Esophagus muscularis mucosa (tissue), 4 donors: Measurements from ENCODE around the gene ARHGAP8. TPM values are rescaled to one million over a fixed set of nuclear protein-coding genes. Genes with fewer than 3 reads are reported as not detected.

Source experiments
- DNase-seq: peaks from one replicate; pipeline ENCODE4 v3.0.0-alpha.2; 2017; ENCODE audit errors: extremely low spot score
- H3K27ac ChIP-seq, 4 donors: fragments of 200-600 bp; sonication (generic); replicated peaks in 1 of 4; 1 replicate in 3 of 4; 2 replicates in 1 of 4; pipeline ENCODE4 v1.5.1; 2016 to 2019; ENCODE audit warnings: mild to moderate bottlenecking in 1 of 4
- H3K27me3 ChIP-seq, 4 donors: fragments of 200-600 bp; sonication (generic); one replicate each; pipeline versions ENCODE4 v1.5.1 to v1.6.0; 2016 to 2019
- H3K36me3 ChIP-seq, 4 donors: fragments of 200-600 bp; sonication (generic); one replicate each; pipeline ENCODE4 v1.5.1; 2016 to 2019
- H3K4me1 ChIP-seq, 4 donors: fragments of 200-600 bp; sonication (generic); one replicate each; pipeline ENCODE4 v1.5.1; 2016 to 2019
- H3K4me3 ChIP-seq, 4 donors: fragments of 200-600 bp; sonication (generic); 1 replicate in 2 of 4; 2 replicates in 2 of 4; pipeline ENCODE4 v1.5.1; 2016 to 2019; ENCODE audit warnings: mild to moderate bottlenecking in 4 of 4, moderate library complexity in 1 of 4
- H3K9me3 ChIP-seq, 4 donors: fragments of 200-600 bp; sonication (generic); 1 replicate in 3 of 4; 2 replicates in 1 of 4; pipeline ENCODE4 v1.5.1; 2016 to 2019
- EP300 ChIP-seq: sonication (generic); formaldehyde crosslinking; IDR thresholded peaks from one replicate; pipeline ENCODE4 v1.6.1; 2017; ENCODE audit warnings: antibody characterized with exemption
- POLR2A ChIP-seq: fragments of 450-650 bp; IDR thresholded peaks from one replicate; pipeline ENCODE4 v1.6.1; 2017; ENCODE audit warnings: antibody characterized with exemption, moderate library complexity, mild to moderate bottlenecking, low read depth
- POLR2AphosphoS5 ChIP-seq, 2 donors: sonication (generic); formaldehyde crosslinking; IDR thresholded peaks; one replicate each; pipeline ENCODE4 v1.6.1; 2017; ENCODE audit warnings: antibody characterized with exemption in 2 of 2
- WGBS: methylation state at CpG from one replicate; pipeline ENCODE4 v1.1.5; 2018; 5-methylcytosine and 5-hydroxymethylcytosine counted together
- intact Hi-C: fragments of 100-400 bp; cut with DNase I; formaldehyde crosslinking; loops from one replicate; pipeline ENCODE4 v1.15.1; 2023
- total RNA-seq, 4 donors: library from RNA; depleted of rRNA; stranded (reverse); fragments of >200 nt; gene quantifications; one replicate each; pipeline versions ENCODE4 v1.1.0 to v1.2.1, GENCODE V29; 2016
- TF ChIP-seq, protein P1 (sequence below), 3 experiments: fragments of 200-600 bp in 2 of 3; fragments of 450-650 bp in 1 of 3; sonication (generic) in 2 of 3; IDR thresholded peaks; one replicate each; pipeline ENCODE4 v1.5.1; 2017 to 2019; ENCODE audit warnings: antibody characterized with exemption in 3 of 3, mild to moderate bottlenecking in 2 of 3, moderate library complexity in 1 of 3

The ARHGAP8 gene
- total RNA-seq, 4 donors from 2014 or later: 0.33 to 0.58 TPM; not detected in 2

GRCh38 chr22:44871782-44872181 lies 119.4 kb downstream of the ARHGAP8 start:
- Histone ChIP-seq H3K36me3 (no peaks in the 10 kb centered on the region), H3K27ac (no peak overlapping the region), H3K4me1 (no peaks in the 10 kb centered on the region), H3K9me3 (peaks cover 0 to 13% (median 9%) of the 10 kb centered on the region in 4 donors), H3K27me3 (no peaks in the 10 kb centered on the region), H3K4me3 (no peak overlapping the region)
- intact Hi-C loops: no loop called here
- no peak for DNase-seq
- TF ChIP-seq, protein P1, sequence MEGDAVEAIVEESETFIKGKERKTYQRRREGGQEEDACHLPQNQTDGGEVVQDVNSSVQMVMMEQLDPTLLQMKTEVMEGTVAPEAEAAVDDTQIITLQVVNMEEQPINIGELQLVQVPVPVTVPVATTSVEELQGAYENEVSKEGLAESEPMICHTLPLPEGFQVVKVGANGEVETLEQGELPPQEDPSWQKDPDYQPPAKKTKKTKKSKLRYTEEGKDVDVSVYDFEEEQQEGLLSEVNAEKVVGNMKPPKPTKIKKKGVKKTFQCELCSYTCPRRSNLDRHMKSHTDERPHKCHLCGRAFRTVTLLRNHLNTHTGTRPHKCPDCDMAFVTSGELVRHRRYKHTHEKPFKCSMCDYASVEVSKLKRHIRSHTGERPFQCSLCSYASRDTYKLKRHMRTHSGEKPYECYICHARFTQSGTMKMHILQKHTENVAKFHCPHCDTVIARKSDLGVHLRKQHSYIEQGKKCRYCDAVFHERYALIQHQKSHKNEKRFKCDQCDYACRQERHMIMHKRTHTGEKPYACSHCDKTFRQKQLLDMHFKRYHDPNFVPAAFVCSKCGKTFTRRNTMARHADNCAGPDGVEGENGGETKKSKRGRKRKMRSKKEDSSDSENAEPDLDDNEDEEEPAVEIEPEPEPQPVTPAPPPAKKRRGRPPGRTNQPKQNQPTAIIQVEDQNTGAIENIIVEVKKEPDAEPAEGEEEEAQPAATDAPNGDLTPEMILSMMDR (IDR thresholded peaks at IDR 0.05): no peak
- TF ChIP-seq POLR2A (no peak), EP300 (no peak), POLR2AphosphoS5 (IDR thresholded peaks at IDR 0.05) (no peak)
- 96% methylated on average over 3 of the region's 3 CpGs for WGBS

- peaks cover 0 to 21% (median 12%) of the 10 kb centered on the region in 4 donors for H3K9me3 ChIP-seq
- no peaks in the 10 kb centered on the region for H3K4me1 ChIP-seq
- H3K4me3 ChIP-seq: no peak overlapping the region
- DNase-seq: no peak
- intact Hi-C loops: no loop called here
- no peak for TF ChIP-seq POLR2A
- no peak for TF ChIP-seq POLR2AphosphoS5 (IDR thresholded peaks at IDR 0.05)
- no peak for TF ChIP-seq EP300
- TF ChIP-seq, protein P1 (IDR thresholded peaks at IDR 0.05): no peak
- no peak overlapping the region for H3K27ac ChIP-seq
- H3K27me3 ChIP-seq: no peaks in the 10 kb centered on the region
- 92% methylated on average over 4 of the region's 4 CpGs for WGBS
- no peaks in the 10 kb centered on the region for H3K36me3 ChIP-seq
Measured at GRCh38 chr22:44876921-44877320, 124.5 kb downstream of the ARHGAP8 start.

DNA sequence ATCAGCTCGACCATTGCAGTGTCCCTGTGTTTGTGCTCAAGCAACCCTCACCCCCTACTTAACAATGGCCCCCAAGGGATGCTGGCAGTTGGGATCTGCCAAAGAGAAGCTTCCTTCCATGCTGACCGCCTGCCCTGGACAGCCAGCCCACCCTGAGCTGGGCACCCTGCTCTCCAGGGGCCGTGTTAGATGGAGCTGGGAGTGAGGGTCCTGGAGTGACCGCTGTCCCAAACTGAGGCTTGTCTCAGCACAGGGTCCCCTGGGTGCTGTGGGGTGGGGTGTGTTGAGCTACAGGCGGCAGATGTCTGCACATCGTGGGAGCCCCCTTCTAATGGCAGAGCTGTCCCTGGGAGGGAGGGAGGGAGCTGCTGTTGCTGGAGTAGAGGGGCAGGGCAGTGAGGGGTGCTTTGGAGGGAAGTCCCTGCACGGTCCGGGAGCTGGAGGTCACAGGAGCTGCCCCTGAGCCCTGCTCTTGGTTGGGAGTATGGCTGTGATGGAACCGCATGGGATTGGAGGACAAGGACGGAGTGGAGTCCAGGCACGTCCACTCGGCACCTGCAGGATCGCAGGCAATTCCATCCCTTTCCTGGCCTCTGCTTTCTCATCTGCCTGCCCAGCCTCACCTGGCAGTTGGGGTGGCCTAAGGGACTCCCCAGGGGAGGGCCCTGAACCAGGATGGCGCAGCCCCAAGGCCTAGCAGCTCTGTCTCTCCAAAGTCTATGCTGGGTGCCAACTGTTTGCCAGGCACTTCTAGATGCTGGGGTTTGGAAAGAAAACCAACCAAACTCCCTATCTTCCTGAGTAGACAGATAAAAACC lies 126.3 kb downstream of the ARHGAP8 start:
- intact Hi-C loops: no loop called here
- H3K9me3 ChIP-seq: peaks cover 0 to 18% (median 11%) of the 10 kb centered on the region in 4 donors
- peaks cover 0 to 11% (median 3%) of the 10 kb centered on the region in 4 donors for H3K36me3 ChIP-seq
- DNase-seq: no peak
- no peak overlapping the region for H3K4me3 ChIP-seq
- TF ChIP-seq, protein P1 (IDR thresholded peaks at IDR 0.05): no peak
- TF ChIP-seq POLR2A: no peak
- no peak for TF ChIP-seq POLR2AphosphoS5 (IDR thresholded peaks at IDR 0.05)
- no peak for TF ChIP-seq EP300
- H3K27ac ChIP-seq: no peak overlapping the region
- 81% methylated on average over 5 of the region's 14 CpGs for WGBS
- no peaks in the 10 kb centered on the region for H3K4me1 ChIP-seq
- H3K27me3 ChIP-seq: no peaks in the 10 kb centered on the region

GRCh38 chr22:44879301-44879680 lies 126.9 kb downstream of the ARHGAP8 start:
- Histone ChIP-seq H3K36me3 (peaks cover 0 to 11% (median 3%) of the 10 kb centered on the region in 4 donors), H3K4me1 (no peaks in the 10 kb centered on the region), H3K27ac (no peak overlapping the region), H3K9me3 (peaks cover 0 to 18% (median 11%) of the 10 kb centered on the region in 4 donors), H3K27me3 (no peaks in the 10 kb centered on the region), H3K4me3 (no peak overlapping the region)
- TF ChIP-seq, protein P1 (IDR thresholded peaks at IDR 0.05): no peak
- TF ChIP-seq EP300 (no peak), POLR2AphosphoS5 (IDR thresholded peaks at IDR 0.05) (no peak), POLR2A (no peak)
- DNase-seq: no peak
- intact Hi-C loops: no loop called here
- 96% methylated on average over 12 of the region's 12 CpGs for WGBS
